ENCODE measurements around the gene SOX12.
A peak's percentile ranks its signal among the peaks of the same experiment; 100 is the strongest.

Gene SOX12

DNA sequence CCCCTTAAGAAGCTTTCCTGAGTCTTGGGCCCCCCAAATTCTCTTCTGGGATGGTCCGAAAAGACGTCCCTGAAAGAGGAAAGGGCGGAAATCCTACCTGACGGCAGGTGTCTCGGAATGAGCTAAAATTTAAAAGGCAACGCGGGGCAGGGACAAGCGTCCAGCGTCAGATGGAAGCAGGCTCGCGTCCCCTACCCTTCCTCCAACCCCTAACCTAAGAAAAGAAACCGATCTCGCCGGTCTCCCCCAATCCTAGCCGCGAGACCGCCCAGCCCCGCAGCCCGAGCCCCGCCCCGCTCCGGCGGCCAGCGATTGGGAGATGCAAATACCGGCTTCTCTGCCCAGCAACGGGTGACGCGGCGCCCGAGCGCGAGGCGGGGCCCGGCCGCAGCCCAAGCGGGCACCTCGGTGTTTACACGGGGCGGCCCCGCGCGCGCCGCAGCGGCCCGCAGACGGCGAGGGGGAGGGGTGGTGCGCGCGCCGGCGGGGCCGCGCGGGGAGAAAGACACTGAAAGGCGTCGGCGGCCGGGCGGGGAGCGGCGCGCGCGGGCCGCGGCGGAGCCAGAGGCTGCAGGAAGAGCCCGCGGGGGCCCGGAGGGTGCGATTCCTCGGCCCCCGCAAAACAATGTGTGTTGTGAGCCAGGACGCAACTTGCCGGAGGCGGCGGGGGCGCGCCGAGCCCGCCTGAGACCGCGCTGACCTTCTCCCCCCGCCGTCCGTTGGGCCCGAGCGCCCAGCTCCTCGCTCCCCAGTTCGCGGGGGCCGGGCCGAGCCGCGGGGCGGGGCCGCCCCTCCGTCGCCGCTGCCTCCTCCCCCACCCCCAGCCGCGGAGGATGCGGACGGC, at the start of gene SOX12:
SOX12 (plus strand) TSS at position 508 of the 844 bp plus-strand sequence. CDS start 373 bp downstream, outside the sequence.
- DNase-seq (ENCODE audit: low spot score) = peak; percentile 94

DNA sequence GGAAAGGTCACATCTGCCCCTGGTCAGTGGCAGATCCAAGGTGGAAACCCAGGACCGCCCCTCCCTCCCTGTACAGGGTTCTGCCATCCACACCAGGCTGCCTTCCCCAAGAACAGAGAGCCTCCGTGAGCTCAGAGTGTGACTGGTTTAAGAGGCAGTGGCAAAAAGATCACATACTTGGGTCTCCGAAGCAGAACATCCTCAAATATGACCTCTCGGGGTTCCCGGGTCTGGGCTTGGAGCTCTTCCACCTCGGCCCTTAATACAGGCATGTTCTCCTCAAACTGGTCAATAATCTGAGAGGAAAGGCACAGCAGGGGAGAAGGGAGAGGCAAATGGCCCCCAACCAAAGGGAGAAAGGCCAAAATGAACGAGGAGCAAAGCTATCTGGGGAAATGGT, 49.6 kb upstream of the SOX12 start:
- DNase-seq (ENCODE audit: low spot score) = no peak

DNA sequence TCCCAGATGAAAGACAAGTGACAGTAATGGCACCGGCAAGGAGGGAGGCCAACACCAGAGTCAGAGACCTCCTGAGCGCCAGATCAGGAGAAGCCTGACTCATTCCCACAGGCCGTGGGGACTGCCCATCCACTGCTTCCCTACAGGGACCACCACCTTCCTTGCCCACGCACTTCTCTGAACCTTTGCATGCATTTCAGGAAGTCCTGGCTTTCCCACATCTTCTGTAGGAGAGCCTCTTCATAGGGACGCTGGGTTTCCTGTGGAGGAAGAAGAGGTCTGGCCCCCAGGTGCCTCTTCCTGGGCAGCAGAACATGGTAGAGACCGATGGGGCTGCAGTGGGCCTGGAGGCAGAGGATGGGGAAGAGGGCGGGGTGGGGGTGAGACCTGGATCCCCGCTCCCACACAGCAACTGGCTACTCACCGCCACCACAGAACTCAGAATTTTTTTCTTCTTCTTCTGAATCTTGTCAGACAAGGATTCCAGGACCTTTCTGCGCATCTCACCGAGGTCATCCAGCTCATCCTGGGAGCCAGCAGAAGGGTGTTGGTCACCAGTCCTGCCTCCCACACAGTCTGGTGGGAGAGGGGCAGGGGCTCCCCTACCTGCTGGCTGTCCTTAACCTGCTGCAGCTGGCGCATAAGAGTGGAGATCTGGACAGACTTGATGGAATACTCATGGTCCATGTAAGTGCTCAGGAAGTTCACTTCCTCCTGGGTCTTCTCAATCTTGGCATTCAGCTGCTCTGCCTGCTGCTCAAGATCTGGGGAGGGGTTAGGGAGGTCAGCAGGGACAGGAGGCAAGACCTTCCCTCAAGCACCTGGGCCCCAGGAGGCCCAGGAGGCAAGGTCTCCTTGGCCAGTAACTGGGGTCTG, 48.5 kb upstream of the SOX12 start:
- no peak for DNase-seq (ENCODE audit: low spot score)

DNA sequence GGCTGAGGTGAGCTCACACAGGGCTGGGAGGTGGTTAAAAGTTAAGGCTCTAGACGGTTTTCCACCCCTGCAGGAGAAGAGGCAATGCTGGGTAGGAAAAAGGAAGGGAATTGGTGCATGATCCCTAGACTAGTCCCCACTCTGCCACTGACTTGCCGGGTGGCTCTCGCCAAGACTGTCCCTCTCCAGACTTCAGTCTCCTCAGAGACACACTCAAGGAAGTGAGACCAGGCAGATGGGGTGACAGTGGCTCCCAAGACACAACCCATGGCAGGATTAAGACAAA, 47.9 kb upstream of the SOX12 start:
- DNase-seq (ENCODE audit: low spot score) = no peak

DNA sequence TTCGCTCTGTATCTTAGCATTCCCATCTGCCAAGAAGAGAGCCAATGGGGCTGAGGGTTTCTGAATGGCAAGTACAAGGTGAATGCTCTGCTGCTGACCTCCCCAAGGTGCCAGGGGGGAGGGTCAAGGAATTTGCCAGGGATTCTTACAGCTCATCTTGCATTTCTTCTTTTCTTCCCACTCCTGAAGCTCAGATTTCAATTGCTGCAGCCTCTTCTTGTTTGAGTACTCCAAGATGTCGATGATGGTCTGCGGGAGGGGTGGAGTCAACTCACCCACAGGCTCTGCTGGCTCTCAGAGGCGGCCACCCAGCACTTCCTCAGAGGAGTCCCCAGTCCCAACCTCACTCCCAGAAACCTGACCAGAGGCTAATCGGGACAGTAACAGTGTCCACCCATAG, 47.2 kb upstream of the SOX12 start:
- DNase-seq (ENCODE audit: low spot score) = no peak

DNA sequence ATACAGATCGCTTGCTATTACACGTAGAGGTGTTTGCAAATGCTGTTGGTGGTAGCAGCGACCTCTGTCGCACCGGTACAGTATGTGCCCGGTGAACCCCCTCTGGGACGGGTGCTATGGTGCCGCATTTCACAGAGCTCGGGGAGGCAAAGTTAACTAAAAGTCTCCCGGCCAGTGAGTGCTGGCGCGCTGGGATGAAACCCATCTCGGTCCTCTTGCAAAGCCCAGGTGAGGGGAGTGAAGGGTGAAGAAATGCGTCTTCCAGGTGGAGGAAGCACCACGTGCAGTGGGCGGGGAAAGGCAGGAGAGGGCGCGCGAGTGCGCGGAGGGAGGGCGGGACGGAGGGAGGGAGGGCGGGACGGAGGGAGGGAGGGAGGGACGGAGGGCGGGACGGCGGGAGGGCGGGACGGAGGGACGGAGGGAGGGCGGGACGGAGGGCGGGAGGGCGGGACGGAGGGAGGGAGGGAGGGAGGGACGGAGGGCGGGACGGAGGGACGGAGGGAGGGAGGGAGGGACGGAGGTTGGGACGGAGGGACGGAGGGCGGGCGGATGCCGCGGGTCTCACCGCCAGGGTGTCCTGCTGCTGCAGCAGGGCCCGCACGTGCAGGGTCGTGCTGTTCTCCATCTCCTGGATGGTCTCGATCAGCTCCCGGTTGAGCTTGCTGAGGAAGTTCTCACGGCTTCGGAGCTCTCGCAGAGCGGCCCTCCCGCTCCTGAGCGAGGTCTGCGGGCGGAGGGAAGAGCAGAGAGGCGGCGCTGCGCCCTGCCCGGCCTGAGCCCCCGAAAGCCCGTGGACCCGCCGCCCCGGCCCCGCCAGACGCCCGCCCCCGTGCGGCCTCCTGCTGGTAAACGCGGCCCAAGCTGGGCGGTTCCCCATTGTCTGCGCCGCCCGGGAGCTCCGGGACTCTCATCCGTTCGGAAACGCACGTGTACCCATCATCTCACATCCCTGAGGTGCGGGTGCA, 46.5 kb upstream of the SOX12 start:
- DNase-seq (ENCODE audit: low spot score) = peak; percentile 56

DNA sequence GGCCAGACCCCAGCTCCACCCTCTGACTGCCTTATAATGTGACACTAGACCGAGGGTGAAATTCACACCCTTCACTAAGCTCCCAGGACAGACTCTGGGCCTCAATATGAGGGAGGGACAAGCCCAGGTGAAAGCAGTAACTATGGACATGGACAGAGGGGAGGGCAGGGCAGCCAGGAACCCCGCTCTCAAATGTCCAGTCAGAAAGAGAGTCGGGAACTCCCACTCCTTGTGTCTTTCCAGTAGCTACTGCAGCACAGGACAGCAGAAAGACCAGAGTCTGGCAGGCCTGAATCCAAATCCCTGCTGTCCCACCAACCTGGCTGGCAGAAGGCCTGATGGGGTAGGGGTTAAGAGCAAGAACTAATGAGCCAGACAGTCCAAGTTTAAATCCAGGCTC, 41.2 kb upstream of the SOX12 start:
- DNase-seq (ENCODE audit: low spot score) = no peak

DNA sequence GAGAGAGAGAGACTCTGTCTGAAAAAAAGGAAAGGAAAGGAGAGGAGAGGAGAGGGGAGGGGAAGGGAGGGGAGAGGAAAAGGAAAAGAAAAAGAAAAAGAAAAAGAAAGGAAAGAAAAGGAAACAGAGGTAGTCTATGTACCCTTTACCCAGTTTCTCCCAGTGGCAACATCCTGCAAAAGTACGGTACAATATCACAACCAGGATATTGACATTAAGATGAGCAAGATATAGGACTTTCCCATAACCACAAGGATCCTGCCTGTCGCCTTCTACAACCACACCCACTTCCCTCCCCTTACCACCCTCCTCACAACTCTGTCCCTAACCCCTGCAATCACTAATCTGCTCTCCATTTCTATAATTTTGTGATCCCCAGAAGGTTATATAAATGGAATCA, 38.8 kb upstream of the SOX12 start:
- DNase-seq (ENCODE audit: low spot score) = no peak

DNA sequence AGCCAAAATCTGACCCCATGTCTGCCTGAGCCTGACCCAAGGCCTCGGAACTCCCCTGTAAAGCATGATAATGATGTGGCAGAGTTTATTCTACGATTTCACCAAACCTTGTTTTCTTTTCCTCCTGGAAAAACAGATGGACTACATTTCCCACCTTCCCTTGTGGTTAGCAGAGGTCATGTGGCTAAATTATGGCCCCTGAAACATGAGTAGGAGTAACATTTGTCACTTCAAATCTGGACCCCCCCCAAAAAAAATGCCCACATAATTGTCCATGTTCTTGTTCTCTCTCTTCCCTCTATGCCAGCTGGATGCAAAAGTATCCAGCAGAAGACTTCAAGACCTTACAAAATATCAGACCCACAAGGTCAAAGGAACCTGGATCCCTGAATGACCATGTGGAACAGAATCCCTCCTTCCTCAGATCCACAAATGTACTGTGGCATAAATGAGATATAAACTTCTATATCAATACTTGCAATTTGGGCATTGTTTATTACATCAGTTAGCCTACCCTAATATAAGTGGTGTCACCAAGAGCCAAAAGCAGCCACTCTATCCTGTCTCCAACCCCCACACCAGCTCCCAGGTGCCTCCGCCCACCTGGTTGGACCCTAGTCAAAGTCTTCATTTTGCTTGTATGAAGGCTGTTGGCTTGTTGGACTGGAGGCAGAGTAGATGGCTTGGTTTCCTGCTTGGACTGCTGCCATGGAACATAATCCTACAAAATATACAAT, 36.2 kb upstream of the SOX12 start:
- DNase-seq (ENCODE audit: low spot score) = no peak

DNA sequence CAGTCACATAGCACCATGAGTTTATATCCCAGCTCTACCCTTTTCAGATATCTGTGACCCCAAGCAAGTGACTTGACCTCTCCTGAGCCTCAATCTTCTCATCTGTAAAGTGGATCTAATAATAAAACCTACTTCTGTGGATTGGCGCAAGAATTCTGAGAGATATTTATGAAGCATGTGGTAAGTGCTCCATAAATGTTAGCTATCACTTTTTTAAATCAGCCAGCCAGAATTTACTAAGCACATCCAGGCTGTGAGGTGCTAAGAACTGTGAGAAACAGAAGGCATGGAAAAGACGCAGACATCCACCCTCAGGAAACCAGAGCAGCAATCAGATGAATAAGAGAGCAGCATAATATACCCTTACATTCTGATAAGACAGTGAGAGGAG, 35.7 kb upstream of the SOX12 start:
- no peak for DNase-seq (ENCODE audit: low spot score)

DNA sequence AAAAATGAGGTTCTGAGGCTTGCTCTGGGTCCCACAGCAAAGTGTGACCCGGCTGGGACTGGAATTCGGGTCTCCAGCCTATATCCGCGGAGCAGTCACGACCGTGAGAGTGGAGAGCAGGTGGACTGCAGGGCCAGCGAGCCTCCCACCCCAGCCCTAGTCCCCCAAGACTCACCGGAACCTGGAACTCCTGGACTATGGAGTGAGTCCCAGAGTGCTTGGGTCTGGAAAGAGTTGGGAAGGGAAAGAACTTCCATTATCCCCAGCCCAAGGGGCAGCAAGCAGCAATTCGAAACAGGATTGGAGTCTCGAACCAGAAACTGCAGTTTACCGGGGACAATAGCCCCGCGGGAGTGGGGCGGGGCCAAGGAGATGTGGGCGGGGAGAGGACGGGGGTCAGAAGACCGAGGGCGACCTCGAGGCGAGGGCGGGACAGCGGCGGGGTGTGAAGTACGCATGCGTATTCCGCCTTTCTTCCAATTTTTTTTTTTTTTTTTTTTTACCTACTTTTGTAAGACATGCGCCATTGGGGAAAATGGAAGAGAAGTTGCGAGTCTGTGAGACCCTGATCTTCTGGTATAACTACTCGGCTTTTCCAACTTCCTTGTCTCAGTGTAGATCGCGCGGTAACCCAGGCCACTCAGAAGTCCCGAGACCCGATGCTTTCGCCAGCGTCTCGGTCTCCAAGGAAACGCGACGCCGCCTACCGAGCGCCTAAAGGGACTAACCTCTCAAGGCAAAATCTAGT, 35.1 kb upstream of the SOX12 start, which contains the start of gene C20orf96:
C20orf96 (minus strand) TSS at position 667 of the 748 bp plus-strand sequence; CDS start at position 527, 140 bp downstream.
- DNase-seq (ENCODE audit: low spot score) = peak; percentile 86

DNA sequence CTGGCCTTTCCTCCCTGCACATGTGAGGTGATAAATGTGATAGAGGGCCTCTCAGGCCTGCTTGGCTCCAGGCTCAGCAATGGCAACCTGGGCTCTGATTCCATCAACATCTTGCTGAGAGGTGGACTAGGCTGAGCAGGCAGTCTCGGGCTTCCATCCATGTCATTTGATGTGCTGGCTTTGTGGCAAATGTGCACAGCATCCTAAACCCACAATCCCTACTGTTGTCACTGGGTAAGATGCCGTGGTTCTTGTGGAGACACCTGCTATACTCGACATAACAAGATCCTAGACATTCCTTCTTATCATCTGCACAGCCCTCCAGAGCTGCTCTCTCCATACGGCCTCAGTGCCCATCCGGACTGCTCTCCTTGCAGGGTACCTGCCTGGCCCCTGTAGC, 30.8 kb upstream of the SOX12 start:
- DNase-seq (ENCODE audit: low spot score) = no peak

DNA sequence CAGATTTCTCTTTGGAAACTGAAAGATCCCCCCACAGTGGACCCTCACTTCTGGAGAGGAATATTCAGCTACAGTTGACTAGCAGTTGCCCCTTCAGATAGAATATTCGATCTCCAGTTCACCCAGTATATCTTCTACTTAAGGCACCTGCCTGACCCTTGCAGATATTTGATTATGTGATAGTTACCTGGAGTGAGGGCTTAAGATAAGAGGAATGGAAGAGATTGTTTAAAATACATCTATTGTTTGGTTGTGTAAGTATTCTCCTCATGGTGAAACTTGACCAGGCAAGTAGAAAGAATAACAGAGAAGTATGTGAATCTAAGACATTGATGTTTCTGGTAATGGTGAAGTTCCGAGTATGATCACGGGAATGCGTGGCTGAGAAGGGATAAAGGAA, 29.5 kb upstream of the SOX12 start:
- no peak for DNase-seq (ENCODE audit: low spot score)

DNA sequence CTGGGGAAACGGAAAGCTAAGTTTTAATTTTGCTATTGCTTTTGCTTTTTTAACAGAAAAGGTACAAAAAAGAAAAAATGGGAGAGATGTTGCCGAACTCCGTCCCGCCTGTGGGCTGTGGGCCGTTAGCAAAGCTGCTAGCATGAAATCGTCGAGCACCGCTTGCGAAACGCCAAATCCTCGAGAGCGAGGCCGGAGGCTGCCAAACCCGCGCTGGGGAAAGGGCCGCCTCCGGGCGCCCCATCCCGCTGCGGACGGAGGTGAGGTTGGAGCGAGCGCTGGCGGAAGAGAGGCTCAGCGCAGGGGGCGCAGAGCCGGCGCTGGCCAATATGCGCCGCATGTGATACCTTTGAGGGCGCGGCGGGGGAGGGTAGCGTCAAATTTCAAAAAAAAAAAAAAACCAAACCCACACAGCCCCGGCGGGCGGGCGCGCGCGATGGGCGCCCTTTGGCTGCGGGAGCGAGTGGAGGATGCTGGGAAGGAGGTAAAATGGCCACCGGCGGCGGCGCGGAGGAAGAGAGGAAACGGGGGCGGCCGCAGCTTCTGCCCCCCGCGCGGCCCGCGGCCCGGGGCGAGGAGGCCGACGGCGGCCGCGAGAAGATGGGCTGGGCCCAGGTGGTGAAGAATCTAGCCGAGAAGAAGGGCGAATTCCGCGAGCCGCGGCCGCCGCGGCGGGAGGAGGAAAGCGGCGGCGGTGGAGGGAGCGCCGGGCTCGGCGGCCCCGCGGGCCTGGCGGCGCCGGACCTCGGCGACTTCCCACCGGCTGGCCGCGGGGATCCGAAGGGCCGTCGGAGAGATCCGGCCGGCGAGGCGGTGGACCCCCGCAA, 28.0 kb upstream of the SOX12 start, which contains the start of gene ZCCHC3:
ZCCHC3 (plus strand) TSS at position 473 of the 827 bp plus-strand sequence; CDS start at position 490, 17 bp downstream.
- DNase-seq (ENCODE audit: low spot score) = peak; percentile 80

DNA sequence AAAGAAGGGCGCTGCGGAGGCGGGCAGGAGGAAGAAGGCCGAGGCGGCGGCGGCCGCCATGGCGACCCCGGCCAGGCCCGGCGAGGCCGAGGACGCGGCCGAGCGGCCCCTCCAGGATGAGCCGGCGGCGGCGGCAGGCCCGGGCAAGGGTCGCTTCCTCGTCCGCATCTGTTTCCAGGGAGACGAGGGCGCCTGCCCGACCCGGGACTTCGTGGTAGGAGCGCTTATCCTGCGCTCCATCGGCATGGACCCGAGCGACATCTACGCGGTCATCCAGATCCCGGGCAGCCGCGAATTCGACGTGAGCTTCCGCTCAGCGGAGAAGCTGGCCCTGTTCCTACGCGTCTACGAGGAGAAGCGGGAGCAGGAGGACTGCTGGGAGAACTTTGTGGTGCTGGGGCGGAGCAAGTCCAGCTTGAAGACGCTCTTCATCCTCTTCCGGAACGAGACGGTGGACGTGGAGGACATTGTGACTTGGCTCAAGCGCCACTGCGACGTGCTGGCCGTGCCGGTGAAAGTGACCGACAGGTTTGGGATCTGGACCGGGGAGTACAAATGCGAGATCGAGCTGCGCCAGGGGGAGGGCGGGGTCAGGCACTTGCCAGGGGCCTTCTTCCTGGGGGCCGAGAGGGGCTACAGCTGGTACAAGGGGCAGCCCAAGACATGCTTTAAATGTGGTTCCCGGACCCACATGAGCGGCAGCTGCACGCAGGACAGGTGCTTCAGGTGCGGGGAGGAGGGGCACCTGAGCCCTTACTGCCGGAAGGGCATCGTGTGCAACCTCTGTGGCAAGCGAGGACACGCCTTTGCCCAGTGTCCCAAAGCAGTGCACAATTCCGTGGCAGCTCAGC, 27.2 kb upstream of the SOX12 start:
- peak; percentile 38 for DNase-seq (ENCODE audit: low spot score)

DNA sequence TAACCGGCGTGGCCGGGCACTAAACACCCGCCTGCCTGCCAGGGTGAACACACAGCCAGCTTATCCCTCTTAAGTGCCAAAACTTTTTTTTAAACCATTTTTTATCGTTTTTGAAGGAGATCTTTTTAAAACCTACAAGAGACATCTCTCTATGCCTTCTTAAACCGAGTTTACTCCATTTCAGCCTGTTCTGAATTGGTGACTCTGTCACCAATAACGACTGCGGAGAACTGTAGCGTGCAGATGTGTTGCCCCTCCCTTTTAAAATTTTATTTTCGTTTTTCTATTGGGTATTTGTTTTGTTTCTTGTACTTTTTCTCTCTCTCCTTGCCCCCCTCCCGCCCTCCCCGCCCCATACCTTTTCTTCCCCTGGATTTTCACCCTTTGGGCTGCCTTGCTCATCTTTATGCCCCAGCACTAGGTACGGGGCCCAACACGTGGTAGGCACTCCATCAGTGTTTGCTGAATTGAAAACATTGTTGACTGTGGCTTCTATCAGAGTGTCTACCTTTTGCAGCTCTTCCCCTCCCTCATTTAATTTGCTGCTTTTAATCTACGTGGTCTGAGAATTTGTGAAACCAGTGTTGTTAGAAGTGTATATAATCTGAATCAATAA, 26.5 kb upstream of the SOX12 start:
- no peak for DNase-seq (ENCODE audit: low spot score)

DNA sequence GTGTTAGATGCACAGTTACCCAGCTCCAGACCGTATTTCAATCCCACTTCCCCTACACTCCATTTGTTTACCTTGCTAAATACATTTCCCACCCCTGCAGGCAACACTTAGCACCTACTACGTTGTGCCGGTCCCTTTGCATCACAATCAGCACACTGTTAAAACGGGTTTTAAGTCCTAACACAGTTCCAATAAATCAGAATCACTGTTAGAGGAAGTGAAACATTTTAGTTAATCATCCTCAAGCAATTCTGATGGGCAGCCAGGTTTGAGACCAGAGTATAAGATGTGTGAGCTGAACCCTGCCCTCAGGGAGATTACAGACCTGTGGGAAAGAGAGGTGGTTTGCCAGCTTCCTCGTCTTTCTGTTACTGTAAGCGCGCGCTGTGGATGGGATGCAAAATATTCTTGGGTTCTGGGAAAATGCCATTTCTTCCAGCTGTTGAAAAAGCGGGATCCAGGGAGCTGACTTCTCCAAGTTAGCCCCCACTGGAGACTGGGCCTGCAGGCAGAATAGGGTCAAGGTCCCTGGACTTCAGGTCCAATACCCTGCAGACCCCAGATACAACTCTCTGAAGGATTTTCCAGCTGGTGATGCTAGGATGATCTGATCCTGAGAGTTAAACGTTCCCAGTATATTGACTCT, 24.9 kb upstream of the SOX12 start:
- DNase-seq (ENCODE audit: low spot score) = no peak
